ENCODE results near the gene CTAGE8.
"Not testable (repeated sequence)": the region's sequence is repeated elsewhere in the genome, so short reads cannot be mapped to it uniquely, and the experiment has no call there.

The CTAGE8 gene

GRCh38 chr7:144256112-144256511 is 13.0 kb downstream of the CTAGE8 start:
- DNase-seq, result peak; percentile 37

GRCh38 chr7:144255471-144255897 is 13.6 kb downstream of the CTAGE8 start:
- peak; percentile 33 for DNase-seq

- not testable (repeated sequence) for DNase-seq
These were observed 16.8 kb downstream of the CTAGE8 start for GRCh38 chr7:144252307-144252706.

- DNase-seq, result not testable (repeated sequence)
These were observed 21.3 kb downstream of the CTAGE8 start for GRCh38 chr7:144247674-144248330.

- not testable (repeated sequence) for DNase-seq
These were observed 22.1 kb downstream of the CTAGE8 start for GRCh38 chr7:144246967-144247366.

GRCh38 chr7:144245372-144245771 is 23.7 kb downstream of the CTAGE8 start:
- DNase-seq, result not testable (repeated sequence)

- not testable (repeated sequence) for DNase-seq
These were observed 29.7 kb downstream of the CTAGE8 start, which contains the start of gene OR2A42 for GRCh38 chr7:144239365-144239764. Gene OR2A42, minus strand, starts transcription at chr7:144239605. Its CDS starts 6,762 bp downstream, at chr7:144232843.

- not testable (repeated sequence) for DNase-seq
These were observed 30.5 kb downstream of the CTAGE8 start for GRCh38 chr7:144238530-144239082.

- not testable (repeated sequence) for DNase-seq
These were observed 36.0 kb downstream of the CTAGE8 start for GRCh38 chr7:144233039-144233438.

GRCh38 chr7:144231027-144231426 is 38.1 kb downstream of the CTAGE8 start:
- not testable (repeated sequence) for DNase-seq

GRCh38 chr7:144228810-144229209 is 40.3 kb downstream of the CTAGE8 start:
- DNase-seq, result peak; percentile 10

- not testable (repeated sequence) for DNase-seq
These were observed 42.2 kb downstream of the CTAGE8 start for GRCh38 chr7:144226866-144227265.

GRCh38 chr7:144223675-144224074 is 45.4 kb downstream of the CTAGE8 start:
- DNase-seq, result not testable (repeated sequence)

GRCh38 chr7:144220531-144220930 is 48.6 kb downstream of the CTAGE8 start:
- not testable (repeated sequence) for DNase-seq

GRCh38 chr7:144219149-144219548 is 49.9 kb downstream of the CTAGE8 start:
- not testable (repeated sequence) for DNase-seq

- not testable (repeated sequence) for DNase-seq
These were observed 50.5 kb downstream of the CTAGE8 start for GRCh38 chr7:144218581-144218980.

- DNase-seq, result not testable (repeated sequence)
These were observed 51.9 kb downstream of the CTAGE8 start for GRCh38 chr7:144217200-144217599.

Measured in right forelimb (tissue), 1 donor.